ENCODE data around the gene ZNF471. TPM values are rescaled to one million over a fixed set of nuclear protein-coding genes. Genes with fewer than 3 reads are reported as not detected.

The ZNF471 gene
- total and polyA plus RNA-seq, 2 experiments from 2014 or later = 0.63 to 1.1 TPM

DNA sequence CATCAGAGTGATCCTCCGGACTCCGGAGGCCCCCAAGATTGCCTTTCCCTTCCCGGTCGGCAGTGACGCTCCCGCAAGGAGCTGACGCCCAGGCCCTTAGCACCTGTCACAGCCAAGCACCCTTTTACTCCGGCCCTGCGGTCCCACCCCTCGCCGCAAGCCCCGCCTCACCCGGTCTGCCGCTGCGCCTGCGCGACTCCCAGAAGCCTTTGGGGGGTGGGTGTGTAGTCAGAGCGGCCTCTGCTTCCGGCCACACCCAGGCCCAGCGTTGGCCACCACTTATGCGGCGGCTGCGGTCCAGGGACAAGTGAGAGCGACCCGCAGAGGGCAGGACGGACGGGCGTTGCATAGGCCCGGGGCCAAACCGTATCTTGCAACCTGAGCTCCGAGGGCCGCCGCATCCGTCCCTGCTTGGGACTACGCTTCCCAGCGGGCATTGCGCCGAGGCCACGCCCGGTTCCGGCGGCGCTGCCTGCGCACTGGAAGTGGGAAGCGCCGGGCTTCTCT lies 30.7 kb downstream of the ZNF471 start (continued):
- TF ChIP-seq ETS1 (IDR thresholded peaks at IDR 0.05) (peak; percentile 63; the same call in 1 of the 2 replicates), ZNF462 (CRISPR knock-in tag; IDR thresholded peaks at IDR 0.05) (no peak), POLR2AphosphoS5 (IDR thresholded peaks at IDR 0.05; ENCODE audit: low read depth) (peak; percentile 31; the same call in 1 of the 2 replicates), EZH2phosphoT487 (IDR thresholded peaks at IDR 0.05; ENCODE audit: unreplicated experiment) (no peak), ZNF331 (CRISPR knock-in tag; IDR thresholded peaks at IDR 0.05; ENCODE audit: low read depth) (no peak)

GRCh38 chr19:56538761-56539263 lies 31.2 kb downstream of the ZNF471 start, which contains the start of gene ZFP28:
Gene ZFP28 (plus strand): TSS chr19:56538948. CDS start chr19:56539019, 71 bp downstream.
- H3K27me3 Mint-ChIP-seq (ENCODE audit: insufficient read depth, low read depth, poor library complexity) = peaks cover 6% of the 10 kb centered on the region
- ATAC-seq (peak; percentile 83), DNase-seq (ENCODE audit: low spot score) (peak; percentile 68)
- H3K36me3 Mint-ChIP-seq (ENCODE audit: low read depth) = peaks cover 53% of the 10 kb centered on the region
- Histone ChIP-seq H3K9me2 (ENCODE audit: insufficient read depth) (no peaks in the 10 kb centered on the region; the same call in 1 of the 2 replicates), H3F3A (replicated peaks; ENCODE audit: low read depth) (no peaks in the 10 kb centered on the region), H3K27me3 (ENCODE audit: insufficient read depth) (no peaks in the 10 kb centered on the region), H3K36me3 (ENCODE audit: insufficient read depth) (no peaks in the 10 kb centered on the region), H3K4me3 (peak within 1 kb of the TSS; percentile 87), H3K79me2 (replicated peaks; ENCODE audit: insufficient read depth) (no peaks in the 10 kb centered on the region), H4K20me1 (replicated peaks; ENCODE audit: insufficient read depth) (no peaks in the 10 kb centered on the region; the same call in 1 of the 2 replicates), H3K4me2 (peak within 1 kb of the TSS; percentile 92), H3K27ac (ENCODE audit: low read depth) (0 out of 2 replicates have a peak within 1 kb of the TSS, but pooled peaks have one; percentile 19), H3K4me1 (ENCODE audit: insufficient read depth) (peaks cover 5% of the 10 kb centered on the region), H2AFZ (peak within 1 kb of the TSS; percentile 97)
- peak within 1 kb of the TSS; percentile 83 for H3K27ac Mint-ChIP-seq
- H3K4me1 Mint-ChIP-seq = 0 out of 3 replicates have a peak, but pooled peaks cover 4% of the 10 kb centered on the region
- peak within 1 kb of the TSS; percentile 88 for H3K4me3 Mint-ChIP-seq
- peaks cover 82% of the 10 kb centered on the region for H3K9me3 Mint-ChIP-seq
- TF ChIP-seq REST (IDR thresholded peaks at IDR 0.05; ENCODE audit: unreplicated experiment) = no peak
- TF ChIP-seq CREB1 (CRISPR knock-in tag; IDR thresholded peaks at IDR 0.05; ENCODE audit: low read depth) = no peak

Data from GM23338 (cell line).